OCI-LY7 (cell line): ENCODE data around the gene ENGASE.

ENCODE experiments used
- CTCF ChIP-seq: fragments of 200-600 bp; sonication (generic); conservative IDR thresholded peaks from 2 replicates; pipeline ENCODE4 v1.5.1; 2014; ENCODE audit warnings: mild to moderate bottlenecking, antibody characterized with exemption, low read length, moderate library complexity, mixed read lengths
- EZH2phosphoT487 ChIP-seq: fragments of 200-600 bp; sonication (generic); IDR thresholded peaks from 2 replicates; pipeline ENCODE4 v1.6.1; 2018; ENCODE audit warnings: low read depth, borderline replicate concordance, mild to moderate bottlenecking, mixed run types, antibody characterized with exemption, low read length, moderate library complexity, mixed read lengths

- TF ChIP-seq CTCF (no peak), EZH2phosphoT487 (no peak)
Measured at GRCh38 chr17:79117905-79118487, 43.4 kb downstream of the ENGASE start.
